Lower leg skin (tissue), 3 donors: ENCODE data around the gene SYVN1.
"Not testable (repeated sequence)": the region's sequence is repeated elsewhere in the genome, so short reads cannot be mapped to it uniquely, and the experiment has no call there.

Source experiments
- CTCF ChIP-seq, 3 donors: fragments of 450-650 bp; IDR thresholded peaks; one replicate each; pipeline ENCODE4 v1.5.1; 2016; ENCODE audit warnings: antibody characterized with exemption in 3 of 3, mild to moderate bottlenecking in 3 of 3, moderate library complexity in 2 of 3
- POLR2A ChIP-seq, 2 donors: fragments of 450-650 bp; IDR thresholded peaks; one replicate each; pipeline ENCODE4 v1.6.1; 2016 to 2017; ENCODE audit warnings: antibody characterized with exemption in 2 of 2, mild to moderate bottlenecking in 1 of 2, moderate library complexity in 1 of 2

DNA sequence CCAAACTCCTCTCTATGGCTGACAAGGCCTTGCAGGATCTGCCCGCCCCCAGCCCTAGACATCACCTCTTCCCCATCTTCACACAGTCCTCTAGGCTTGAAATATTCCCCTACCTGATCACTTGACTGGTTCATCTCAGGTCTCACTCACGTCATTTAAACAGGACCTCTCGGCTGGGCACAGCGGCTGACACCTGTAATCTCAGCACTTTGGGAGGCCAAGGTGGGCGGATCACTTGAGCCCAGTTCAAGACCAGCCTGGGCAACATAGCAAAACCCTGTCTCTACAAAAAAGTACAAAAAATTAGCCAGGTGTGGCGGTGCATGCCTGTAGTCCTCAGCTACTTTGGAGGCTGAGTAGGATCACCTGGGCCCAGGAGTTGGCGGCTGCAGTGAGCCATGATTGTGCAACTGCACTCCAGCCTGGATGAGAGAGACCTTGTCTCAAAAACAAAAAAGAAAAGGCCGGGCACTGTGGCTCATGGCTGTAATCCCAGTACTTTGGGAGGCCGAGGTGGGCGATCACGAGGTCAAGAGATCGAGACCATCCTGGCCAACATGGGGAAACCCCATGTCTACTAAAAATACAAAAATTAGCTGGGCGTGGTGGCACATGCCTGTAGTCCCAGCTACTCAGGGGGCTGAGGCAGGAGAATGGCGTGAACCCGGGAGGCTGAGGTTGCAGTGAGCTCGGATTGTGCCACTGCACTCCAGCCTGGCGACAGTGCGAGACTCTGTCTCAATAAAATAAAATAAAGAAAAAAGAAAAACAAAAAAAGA, 15.2 kb downstream of the SYVN1 start:
- not testable (repeated sequence) for TF ChIP-seq CTCF, POLR2A (IDR thresholded peaks at IDR 0.05)
